Stimulated activated CD8-positive, alpha-beta memory T cell treated with anti-CD3 and anti-CD28 coated beads, Interleukin-7, amount 100 ng/mL, for 1 hour (primary cell): Measurements from ENCODE around the gene FBXO8.

Experiments
- DNase-seq, 2 donors: peaks; one replicate each; pipeline ENCODE4 v3.0.0-alpha.2; 2020; ENCODE audit warnings: low read depth in 2 of 2

FBXO8 gene

DNA sequence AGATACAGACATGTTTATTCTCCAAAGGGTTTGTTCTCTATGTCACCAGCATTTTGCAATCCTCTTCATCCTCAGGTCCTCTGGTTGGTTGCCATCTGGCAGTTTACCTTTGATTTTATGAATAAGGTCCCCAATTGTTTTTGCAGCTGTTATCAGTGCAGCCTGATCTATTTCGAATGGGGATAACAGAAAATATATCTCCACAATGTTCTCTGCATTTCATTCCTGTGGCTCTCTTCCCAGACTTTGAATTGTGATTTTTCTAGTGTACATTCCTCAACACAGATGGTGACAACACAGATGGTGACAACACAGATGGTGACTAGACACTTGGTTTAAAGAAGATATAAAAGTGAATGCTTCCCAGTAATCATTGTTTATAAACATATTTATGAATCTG is 74.1 kb downstream of the FBXO8 start:
- no peak for DNase-seq

DNA sequence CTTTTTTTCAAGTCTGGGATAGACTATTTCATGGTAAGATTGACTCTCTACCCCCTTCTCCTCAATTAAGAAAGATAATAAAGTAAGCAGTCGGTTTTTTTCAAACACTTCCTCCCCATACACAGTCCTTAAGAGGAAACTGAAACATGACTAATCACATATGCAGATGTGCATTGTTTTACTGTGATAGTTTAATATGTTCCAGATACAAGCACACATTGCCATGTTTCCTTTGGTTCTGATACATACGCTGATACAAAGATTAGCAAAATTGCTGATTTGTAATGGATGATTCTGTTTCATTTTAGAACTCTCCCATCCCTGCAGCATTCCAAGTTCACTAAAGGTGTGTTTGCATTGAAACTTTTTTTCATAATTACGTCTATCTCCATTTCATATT is 76.1 kb downstream of the FBXO8 start:
- DNase-seq, result no peak

DNA sequence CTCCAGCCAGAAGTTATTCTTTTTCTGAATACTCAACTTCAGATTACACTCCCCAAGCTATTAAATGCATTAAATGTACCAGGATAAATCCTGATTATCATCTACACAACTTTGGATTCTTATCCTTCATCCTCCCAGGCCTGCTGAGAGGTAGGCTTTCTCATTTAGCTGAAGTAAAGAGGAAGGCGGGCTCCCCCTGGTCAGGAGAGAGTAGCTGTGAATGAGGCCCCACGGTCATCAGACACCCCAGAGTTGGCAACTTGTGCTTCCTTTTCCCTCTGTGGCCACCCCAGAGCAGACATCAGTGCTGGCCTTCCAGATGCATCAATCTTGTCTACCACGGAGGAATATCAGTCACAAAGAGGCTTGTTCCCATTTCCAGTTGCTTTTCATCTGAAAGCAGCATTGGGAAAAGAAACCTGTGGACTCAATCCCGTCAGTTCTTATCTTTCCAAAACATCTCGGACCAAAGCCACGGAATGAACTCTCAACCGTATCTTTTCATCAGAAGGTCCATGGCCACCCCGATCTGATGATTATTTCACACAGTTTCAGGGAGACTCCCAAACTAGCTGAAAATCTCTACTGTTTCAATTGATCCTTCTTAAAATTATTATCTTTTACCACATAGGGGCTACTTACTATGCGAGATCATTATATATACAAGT is 79.2 kb downstream of the FBXO8 start:
- DNase-seq, result no peak

DNA sequence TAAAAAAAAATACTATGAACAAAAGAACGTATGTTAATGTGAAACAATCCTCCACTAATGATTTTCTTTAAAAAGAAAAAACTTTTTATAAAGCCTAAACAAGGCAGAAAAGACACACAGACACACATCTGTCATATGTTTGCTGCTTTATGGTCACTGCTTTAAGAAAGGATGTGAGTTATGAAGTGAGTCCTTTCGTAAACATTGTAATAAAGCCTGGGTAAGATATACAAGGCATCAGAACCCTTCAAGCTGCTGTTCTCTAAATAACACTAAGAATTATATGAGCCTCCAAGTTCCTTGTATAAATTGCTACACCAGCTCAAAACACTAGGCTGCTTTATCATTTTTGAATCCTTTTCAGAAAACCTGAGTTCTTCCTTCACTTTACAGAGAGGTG is 81.6 kb downstream of the FBXO8 start:
- DNase-seq, result no peak

DNA sequence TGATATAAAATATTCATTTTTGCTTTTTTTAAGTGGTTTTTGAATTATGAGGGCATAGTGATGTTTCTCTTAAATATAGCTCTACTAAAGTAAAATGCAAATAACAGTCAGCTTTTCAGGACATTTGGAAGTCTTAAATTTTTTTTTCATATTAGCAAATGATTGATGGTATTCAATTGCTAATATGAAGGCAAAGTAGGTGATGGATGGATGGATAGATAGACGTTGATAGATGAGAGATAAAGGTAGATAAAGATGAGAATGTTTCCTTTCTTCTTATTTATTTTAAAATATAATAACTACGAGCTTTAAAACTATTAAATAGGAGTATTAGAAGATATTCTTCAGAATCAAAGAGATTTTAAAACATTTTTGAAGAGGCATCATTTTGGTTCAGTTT is 83.7 kb downstream of the FBXO8 start:
- DNase-seq, result no peak

DNA sequence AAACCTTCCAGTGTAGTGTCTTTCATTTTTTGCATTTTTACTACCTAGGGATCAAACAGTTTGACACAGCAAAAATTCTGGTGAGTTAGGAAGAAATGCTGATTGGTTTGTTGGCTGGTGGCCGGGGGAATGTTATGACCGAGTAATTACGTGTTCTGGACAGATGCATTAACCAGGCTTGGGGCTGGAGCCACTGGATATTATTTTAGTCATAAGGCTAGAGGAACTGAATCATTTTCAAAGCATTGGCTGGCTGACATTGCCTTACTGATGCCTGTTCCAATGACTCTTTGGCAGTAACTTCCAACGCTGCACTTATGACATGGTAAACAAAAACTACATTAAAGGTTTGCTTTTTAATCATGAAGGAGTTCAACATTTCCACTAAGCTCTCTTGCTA is 84.6 kb downstream of the FBXO8 start:
- no peak for DNase-seq

DNA sequence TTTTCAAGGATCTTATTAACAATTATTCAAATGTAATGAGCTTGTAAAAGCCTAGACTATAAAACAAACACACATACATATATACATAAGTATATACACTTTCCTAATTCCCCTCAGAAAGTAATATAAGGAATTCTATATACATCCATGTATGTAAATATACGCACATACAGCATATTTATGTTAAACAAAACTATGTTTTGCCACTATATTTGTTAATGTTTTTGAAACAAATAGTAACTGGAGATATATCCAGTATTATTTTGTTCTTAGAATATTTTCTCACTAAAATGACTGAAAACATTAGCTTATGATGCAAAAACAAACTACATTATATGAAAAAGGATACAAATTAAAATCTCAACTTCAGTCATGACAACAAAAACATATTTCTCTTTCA is 85.1 kb downstream of the FBXO8 start:
- DNase-seq, result no peak

DNA sequence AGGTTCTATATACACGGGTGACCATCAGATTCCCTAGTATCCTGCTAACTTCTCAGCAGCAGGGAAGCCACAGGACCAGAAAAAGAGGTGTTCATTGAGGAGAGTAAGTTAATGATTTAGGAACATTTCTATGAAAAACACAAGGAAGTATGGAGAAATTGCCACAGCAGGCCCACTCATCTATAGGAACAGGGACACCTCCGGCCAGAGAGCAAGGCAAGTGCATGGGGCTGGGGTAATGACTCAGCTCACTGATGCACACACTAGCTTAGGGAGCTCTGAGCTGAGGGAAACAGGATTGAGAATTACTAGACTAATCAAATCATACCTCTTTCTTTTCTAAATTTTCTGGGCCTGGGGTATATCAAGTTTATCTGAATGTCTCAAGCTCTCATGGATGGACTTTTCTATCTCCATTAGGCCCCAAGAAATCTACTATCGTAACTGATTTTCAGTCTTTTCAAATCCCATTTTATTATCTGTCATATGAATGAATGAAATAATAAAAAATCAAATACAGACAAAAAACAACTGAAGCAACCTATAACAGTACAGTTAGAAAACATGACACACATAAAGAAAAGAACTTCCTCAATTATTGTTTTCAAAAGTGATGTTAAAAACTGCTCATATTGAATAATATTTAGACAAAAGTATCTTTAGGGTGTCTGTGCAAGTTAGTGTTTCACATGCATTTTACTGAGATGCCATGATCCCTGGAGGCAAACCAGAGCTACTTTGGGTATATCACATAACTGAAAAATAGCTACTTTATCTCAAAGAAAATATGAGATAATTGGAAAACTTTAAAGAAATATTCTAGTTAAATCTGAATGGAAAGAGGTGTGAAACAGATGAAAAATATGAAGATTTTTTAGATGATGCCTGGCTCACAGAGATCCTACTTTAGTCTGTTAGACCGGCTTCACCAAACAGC is 89.8 kb downstream of the FBXO8 start:
- DNase-seq, result no peak

DNA sequence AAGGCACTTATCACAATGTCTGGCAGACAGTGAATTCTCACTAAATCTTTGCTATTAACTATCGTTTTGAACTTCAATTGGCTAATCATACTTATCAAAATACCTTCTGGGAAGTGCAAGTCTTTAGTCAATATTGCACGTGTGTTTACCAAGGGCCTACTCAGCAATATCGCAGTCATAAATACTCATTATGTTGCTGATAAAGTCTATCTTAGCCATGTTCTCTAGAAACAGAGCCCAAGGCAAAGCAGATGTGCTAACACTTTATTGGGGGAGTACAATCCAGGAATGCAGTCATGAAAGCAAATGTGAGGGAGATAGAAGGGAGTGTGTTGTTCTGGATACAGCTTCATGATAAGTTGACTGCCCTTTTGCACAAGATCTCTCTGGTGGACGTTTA is 90.5 kb downstream of the FBXO8 start:
- DNase-seq, result no peak

DNA sequence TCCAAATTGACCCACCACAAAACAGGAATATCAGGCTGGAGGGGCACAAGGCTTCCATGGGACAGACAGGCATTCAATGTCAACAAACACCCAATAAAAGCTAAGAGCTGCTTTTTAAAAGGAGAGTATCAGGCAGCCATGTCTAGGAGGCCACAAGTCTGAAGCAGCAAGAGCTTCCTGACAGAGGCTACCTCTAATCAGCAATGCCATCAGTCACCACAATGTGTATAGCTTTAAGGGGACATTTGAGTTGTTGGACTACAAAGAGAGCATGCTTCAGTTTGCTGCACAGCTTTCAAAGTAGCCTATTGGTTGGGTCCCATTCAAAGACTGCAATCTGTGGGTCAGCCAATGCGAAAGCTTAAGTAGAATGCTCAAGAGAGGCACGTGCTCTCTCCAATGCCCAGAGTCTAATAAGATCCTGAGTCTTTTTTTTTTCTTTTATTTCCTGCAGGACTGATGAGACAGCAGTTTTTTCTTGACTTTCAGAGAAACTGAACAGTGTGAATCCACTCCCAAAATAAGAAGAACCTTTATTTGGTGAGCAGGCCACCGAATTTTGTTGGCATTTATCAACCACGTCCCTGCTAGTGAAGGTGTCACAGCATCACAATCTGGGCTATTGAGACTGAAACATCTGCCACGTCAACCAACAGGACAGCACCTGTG is 92.5 kb downstream of the FBXO8 start:
- no peak for DNase-seq

DNA sequence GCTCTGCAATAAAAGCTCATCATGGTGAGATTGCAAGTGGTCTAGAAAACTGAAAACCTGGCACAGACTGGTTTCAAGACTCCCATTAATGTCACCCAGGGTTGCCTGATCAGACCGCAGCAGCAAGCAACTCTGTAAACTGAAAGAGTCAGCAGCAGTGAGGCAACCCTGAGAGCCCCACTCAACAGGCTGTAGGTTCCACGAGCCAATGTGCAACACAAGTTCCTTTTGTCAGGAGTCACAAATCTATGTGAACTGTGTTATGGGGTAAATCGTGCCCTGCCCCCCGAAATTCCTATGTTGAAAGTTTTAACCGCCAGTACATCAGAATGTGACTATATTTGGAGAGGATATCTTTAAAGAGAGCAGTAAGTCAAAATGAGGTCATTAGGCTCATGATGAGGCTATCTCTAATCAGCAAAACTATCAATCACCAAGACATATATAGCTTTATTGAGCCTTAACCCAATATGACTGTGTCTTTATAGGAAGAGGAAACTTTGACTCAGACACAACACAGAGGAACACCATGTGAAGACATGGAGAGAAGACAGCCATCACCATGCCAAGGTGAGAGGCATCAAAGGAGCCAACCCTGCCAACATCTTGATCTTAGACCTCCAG is 94.0 kb downstream of the FBXO8 start:
- no peak for DNase-seq
